Measurements from ENCODE around the gene APLN. TPM values are rescaled to one million over a fixed set of nuclear protein-coding genes. Genes with fewer than 3 reads are reported as not detected.
A peak's percentile ranks its signal among the peaks of the same experiment; 100 is the strongest.

The APLN gene
- total RNA-seq, 1 experiment from 2014 or later = not detected

DNA sequence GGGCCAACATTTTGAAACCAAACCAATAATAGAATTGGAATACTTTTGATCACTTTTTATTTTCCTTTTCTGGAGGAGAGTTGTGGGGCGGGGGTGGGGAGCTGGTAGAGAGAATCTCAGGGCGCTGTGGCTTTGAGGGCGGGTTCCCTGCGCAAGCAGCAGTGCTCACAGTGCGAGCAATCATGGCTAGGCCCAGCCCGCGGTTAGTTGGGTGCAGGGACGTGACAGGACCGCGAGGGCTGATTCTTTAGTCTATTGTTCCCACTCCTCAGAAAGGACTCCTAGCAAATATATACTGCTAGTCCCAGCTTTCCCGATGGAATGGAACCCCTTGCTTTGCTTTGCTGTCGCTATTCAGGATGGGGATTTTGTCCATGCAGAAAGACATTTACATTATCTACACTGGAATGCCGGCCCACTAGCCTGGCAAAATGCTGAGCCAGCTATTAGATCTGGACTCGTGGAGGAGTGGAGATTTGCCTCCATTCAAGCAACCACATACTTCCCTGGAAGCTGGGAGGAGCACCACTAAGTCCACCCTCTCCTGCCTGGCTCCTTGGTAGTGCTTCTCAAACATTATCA is 23.9 kb upstream of the APLN start:
- no peaks in the 10 kb centered on the region for H3K36me3 ChIP-seq (ENCODE audit: insufficient read depth, low read length)
- no peaks in the 10 kb centered on the region for H3K27me3 ChIP-seq (ENCODE audit: low read length)
- peaks cover 16% of the 10 kb centered on the region for H3K4me1 ChIP-seq (ENCODE audit: low read length)
- H3K9ac ChIP-seq (ENCODE audit: low read length) = peak overlapping the region; percentile 61
- no peak overlapping the region for H3K27ac ChIP-seq (ENCODE audit: low read length)
- H3K79me2 ChIP-seq (ENCODE audit: low read length) = no peaks in the 10 kb centered on the region
- H4K20me1 ChIP-seq (ENCODE audit: insufficient read depth, low read depth, low read length) = no peaks in the 10 kb centered on the region
- H3K9me3 ChIP-seq (ENCODE audit: low read length) = no peaks in the 10 kb centered on the region
- peak overlapping the region; percentile 58 for H3K4me3 ChIP-seq (ENCODE audit: low read length)
- no peaks in the 10 kb centered on the region for H3K9me2 ChIP-seq (replicated peaks; ENCODE audit: insufficient read depth, low read length)
- H2AFZ ChIP-seq (ENCODE audit: low read length) = peak overlapping the region; percentile 92
- peak overlapping the region; percentile 66 for H3K4me2 ChIP-seq (ENCODE audit: low read depth, low read length, poor library complexity, severe bottlenecking)
- DNase-seq = no peak

GRCh38 chrX:129667412-129667811 is 12.7 kb upstream of the APLN start:
- H3K4me2 ChIP-seq (ENCODE audit: low read depth, low read length, poor library complexity, severe bottlenecking) = no peak overlapping the region
- no peaks in the 10 kb centered on the region for H3K36me3 ChIP-seq (ENCODE audit: insufficient read depth, low read length)
- H2AFZ ChIP-seq (ENCODE audit: low read length) = no peak overlapping the region
- no peaks in the 10 kb centered on the region for H3K79me2 ChIP-seq (ENCODE audit: low read length)
- no peak overlapping the region for H3K9ac ChIP-seq (ENCODE audit: low read length)
- DNase-seq = no peak
- H3K27me3 ChIP-seq (ENCODE audit: low read length) = no peaks in the 10 kb centered on the region
- H3K9me2 ChIP-seq (replicated peaks; ENCODE audit: insufficient read depth, low read length) = no peaks in the 10 kb centered on the region
- H3K4me1 ChIP-seq (ENCODE audit: low read length) = no peaks in the 10 kb centered on the region
- H3K27ac ChIP-seq (ENCODE audit: low read length) = no peak overlapping the region
- H3K9me3 ChIP-seq (ENCODE audit: low read length) = no peaks in the 10 kb centered on the region
- no peaks in the 10 kb centered on the region for H4K20me1 ChIP-seq (ENCODE audit: insufficient read depth, low read depth, low read length)
- H3K4me3 ChIP-seq (ENCODE audit: low read length) = no peak overlapping the region

GRCh38 chrX:129665916-129666644 is 11.3 kb upstream of the APLN start:
- Histone ChIP-seq H3K9me3 (ENCODE audit: low read length) (no peaks in the 10 kb centered on the region), H4K20me1 (ENCODE audit: insufficient read depth, low read depth, low read length) (no peaks in the 10 kb centered on the region), H3K4me3 (ENCODE audit: low read length) (no peak overlapping the region), H3K9me2 (replicated peaks; ENCODE audit: insufficient read depth, low read length) (no peaks in the 10 kb centered on the region), H3K4me1 (ENCODE audit: low read length) (no peaks in the 10 kb centered on the region), H2AFZ (ENCODE audit: low read length) (no peak overlapping the region), H3K36me3 (ENCODE audit: insufficient read depth, low read length) (no peaks in the 10 kb centered on the region), H3K79me2 (ENCODE audit: low read length) (no peaks in the 10 kb centered on the region), H3K27me3 (ENCODE audit: low read length) (no peaks in the 10 kb centered on the region), H3K4me2 (ENCODE audit: low read depth, low read length, poor library complexity, severe bottlenecking) (no peak overlapping the region), H3K27ac (ENCODE audit: low read length) (no peak overlapping the region), H3K9ac (ENCODE audit: low read length) (no peak overlapping the region)
- no peak for DNase-seq

DNA sequence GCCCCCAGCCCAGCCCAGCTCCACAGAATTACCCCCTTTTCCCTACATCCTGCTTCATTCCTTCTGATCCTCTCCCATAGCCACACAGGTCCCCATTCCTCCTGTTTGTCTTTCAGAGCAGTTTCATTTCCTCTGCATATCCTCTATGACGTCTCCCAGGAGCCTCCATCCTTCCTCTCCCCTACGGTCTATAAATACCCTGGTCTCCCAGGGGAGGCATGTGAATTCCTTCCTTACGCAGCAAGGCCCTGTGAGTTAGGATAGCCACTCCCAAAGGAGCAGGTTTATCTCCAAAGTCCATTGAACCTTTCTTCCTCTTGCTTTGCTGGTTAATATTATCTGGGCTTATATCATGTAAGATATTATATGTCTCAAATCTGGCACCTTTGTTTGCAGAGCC is 8.4 kb upstream of the APLN start:
- DNase-seq = no peak
- no peaks in the 10 kb centered on the region for H4K20me1 ChIP-seq (ENCODE audit: insufficient read depth, low read depth, low read length)
- H2AFZ ChIP-seq (ENCODE audit: low read length) = no peak overlapping the region
- no peaks in the 10 kb centered on the region for H3K9me3 ChIP-seq (ENCODE audit: low read length)
- H3K79me2 ChIP-seq (ENCODE audit: low read length) = no peaks in the 10 kb centered on the region
- H3K9me2 ChIP-seq (replicated peaks; ENCODE audit: insufficient read depth, low read length) = no peaks in the 10 kb centered on the region
- H3K27ac ChIP-seq (ENCODE audit: low read length) = no peak overlapping the region
- no peak overlapping the region for H3K9ac ChIP-seq (ENCODE audit: low read length)
- H3K36me3 ChIP-seq (ENCODE audit: insufficient read depth, low read length) = no peaks in the 10 kb centered on the region
- H3K27me3 ChIP-seq (ENCODE audit: low read length) = no peaks in the 10 kb centered on the region
- H3K4me2 ChIP-seq (ENCODE audit: low read depth, low read length, poor library complexity, severe bottlenecking) = no peak overlapping the region
- no peaks in the 10 kb centered on the region for H3K4me1 ChIP-seq (ENCODE audit: low read length)
- H3K4me3 ChIP-seq (ENCODE audit: low read length) = no peak overlapping the region

GRCh38 chrX:129661369-129661768 is 6.6 kb upstream of the APLN start:
- Histone ChIP-seq H3K4me1 (ENCODE audit: low read length) (no peaks in the 10 kb centered on the region), H3K27ac (ENCODE audit: low read length) (no peak overlapping the region)
- DNase-seq = no peak

DNA sequence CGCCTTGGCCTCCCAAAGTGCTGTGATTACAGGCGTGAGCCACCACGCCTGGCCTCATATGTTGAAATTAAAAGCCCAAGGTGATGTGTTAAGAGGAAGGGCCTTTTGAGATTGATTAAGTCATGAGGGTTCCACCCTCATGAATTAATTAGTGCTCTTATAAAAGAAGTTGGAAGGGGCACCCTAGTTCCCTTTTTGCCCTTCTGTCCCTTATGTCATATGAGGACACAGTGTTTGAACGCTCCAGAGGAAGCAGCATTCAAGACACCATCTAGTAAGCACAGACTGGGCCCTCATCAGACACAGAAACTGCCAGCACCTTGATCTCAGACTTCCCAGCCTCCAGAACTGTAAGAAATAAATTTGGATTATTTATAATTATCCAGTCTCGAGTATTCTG is 5.1 kb upstream of the APLN start:
- no peak overlapping the region for H2AFZ ChIP-seq (ENCODE audit: low read length)
- H3K4me3 ChIP-seq (ENCODE audit: low read length) = no peak overlapping the region
- no peaks in the 10 kb centered on the region for H3K79me2 ChIP-seq (ENCODE audit: low read length)
- H3K9me2 ChIP-seq (replicated peaks; ENCODE audit: insufficient read depth, low read length) = no peaks in the 10 kb centered on the region
- DNase-seq = no peak
- H3K36me3 ChIP-seq (ENCODE audit: insufficient read depth, low read length) = no peaks in the 10 kb centered on the region
- H3K27ac ChIP-seq (ENCODE audit: low read length) = no peak overlapping the region
- no peak overlapping the region for H3K9ac ChIP-seq (ENCODE audit: low read length)
- H3K4me1 ChIP-seq (ENCODE audit: low read length) = peaks cover 3% of the 10 kb centered on the region; the same call in 1 of the 2 replicates
- H3K4me2 ChIP-seq (ENCODE audit: low read depth, low read length, poor library complexity, severe bottlenecking) = no peak overlapping the region
- H4K20me1 ChIP-seq (ENCODE audit: insufficient read depth, low read depth, low read length) = no peaks in the 10 kb centered on the region
- no peaks in the 10 kb centered on the region for H3K27me3 ChIP-seq (ENCODE audit: low read length)
- no peaks in the 10 kb centered on the region for H3K9me3 ChIP-seq (ENCODE audit: low read length)

More at GRCh38 chrX:129661369-129661768, 6.6 kb upstream of the APLN start:
- Histone ChIP-seq H3K79me2 (ENCODE audit: low read length) (no peaks in the 10 kb centered on the region), H4K20me1 (ENCODE audit: insufficient read depth, low read depth, low read length) (no peaks in the 10 kb centered on the region), H3K27me3 (ENCODE audit: low read length) (no peaks in the 10 kb centered on the region), H3K4me2 (ENCODE audit: low read depth, low read length, poor library complexity, severe bottlenecking) (no peak overlapping the region), H3K4me3 (ENCODE audit: low read length) (no peak overlapping the region), H3K36me3 (ENCODE audit: insufficient read depth, low read length) (no peaks in the 10 kb centered on the region), H2AFZ (ENCODE audit: low read length) (no peak overlapping the region), H3K9me2 (replicated peaks; ENCODE audit: insufficient read depth, low read length) (no peaks in the 10 kb centered on the region), H3K9ac (ENCODE audit: low read length) (no peak overlapping the region), H3K9me3 (ENCODE audit: low read length) (no peaks in the 10 kb centered on the region)

DNA sequence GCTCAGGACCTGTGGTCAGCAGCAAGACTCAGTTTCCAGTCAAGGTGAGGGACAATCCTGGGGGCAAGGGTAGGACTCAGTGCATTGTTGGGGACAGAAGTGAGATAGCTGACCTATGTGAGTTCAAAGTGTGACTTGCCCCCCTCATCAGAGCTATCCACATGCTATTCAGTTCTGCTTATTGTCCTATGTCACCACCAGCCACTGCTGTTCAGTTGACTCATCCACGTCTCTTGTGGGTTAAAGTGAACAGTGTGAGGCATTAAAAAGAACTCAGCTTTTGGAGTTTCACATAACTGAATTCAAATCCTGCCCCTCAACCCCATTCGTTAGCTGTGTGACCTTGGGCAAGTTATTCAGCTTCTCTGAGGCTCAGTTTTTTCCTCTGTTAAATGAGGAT is 4.4 kb upstream of the APLN start:
- H3K79me2 ChIP-seq (ENCODE audit: low read length) = no peaks in the 10 kb centered on the region
- H3K27ac ChIP-seq (ENCODE audit: low read length) = no peak overlapping the region
- no peaks in the 10 kb centered on the region for H3K9me3 ChIP-seq (ENCODE audit: low read length)

DNA sequence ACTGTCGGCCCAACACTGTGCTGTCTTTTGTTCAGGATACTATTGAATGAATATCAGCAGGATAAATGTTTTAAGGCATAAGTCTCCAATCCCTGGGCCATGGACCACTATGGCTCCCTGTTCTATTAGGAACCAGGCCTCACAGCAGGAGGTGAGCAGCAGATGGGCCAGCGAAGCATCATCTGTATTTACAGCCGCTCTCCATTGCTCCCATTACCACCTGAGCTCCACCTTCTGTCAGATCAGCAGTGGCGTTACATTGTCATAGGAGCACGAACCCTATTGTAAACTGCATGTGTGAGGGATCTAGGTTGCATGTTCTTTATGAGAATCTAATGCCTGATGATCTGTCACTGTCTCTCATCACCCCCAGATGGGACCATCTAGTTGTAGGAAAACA is 3.7 kb upstream of the APLN start:
- no peaks in the 10 kb centered on the region for H3K36me3 ChIP-seq (ENCODE audit: insufficient read depth, low read length)
- H4K20me1 ChIP-seq (ENCODE audit: insufficient read depth, low read depth, low read length) = no peaks in the 10 kb centered on the region
- H3K9ac ChIP-seq (ENCODE audit: low read length) = no peak overlapping the region
- H3K9me3 ChIP-seq (ENCODE audit: low read length) = no peaks in the 10 kb centered on the region
- no peak overlapping the region for H3K4me2 ChIP-seq (ENCODE audit: low read depth, low read length, poor library complexity, severe bottlenecking)
- no peaks in the 10 kb centered on the region for H3K79me2 ChIP-seq (ENCODE audit: low read length)
- no peak overlapping the region for H3K27ac ChIP-seq (ENCODE audit: low read length)
- H3K4me1 ChIP-seq (ENCODE audit: low read length) = peaks cover 11% of the 10 kb centered on the region
- no peaks in the 10 kb centered on the region for H3K27me3 ChIP-seq (ENCODE audit: low read length)
- H3K4me3 ChIP-seq (ENCODE audit: low read length) = no peak overlapping the region
- DNase-seq = no peak
- no peaks in the 10 kb centered on the region for H3K9me2 ChIP-seq (replicated peaks; ENCODE audit: insufficient read depth, low read length)
- H2AFZ ChIP-seq (ENCODE audit: low read length) = no peak overlapping the region

More for the DNA sequence above, 4.4 kb upstream of the APLN start:
- H3K27me3 ChIP-seq (ENCODE audit: low read length) = no peaks in the 10 kb centered on the region
- DNase-seq = no peak
- H3K4me1 ChIP-seq (ENCODE audit: low read length) = peaks cover 7% of the 10 kb centered on the region
- no peak overlapping the region for H3K4me3 ChIP-seq (ENCODE audit: low read length)
- H4K20me1 ChIP-seq (ENCODE audit: insufficient read depth, low read depth, low read length) = no peaks in the 10 kb centered on the region
- no peak overlapping the region for H3K9ac ChIP-seq (ENCODE audit: low read length)
- no peaks in the 10 kb centered on the region for H3K36me3 ChIP-seq (ENCODE audit: insufficient read depth, low read length)
- H3K4me2 ChIP-seq (ENCODE audit: low read depth, low read length, poor library complexity, severe bottlenecking) = no peak overlapping the region
- no peak overlapping the region for H2AFZ ChIP-seq (ENCODE audit: low read length)
- H3K9me2 ChIP-seq (replicated peaks; ENCODE audit: insufficient read depth, low read length) = no peaks in the 10 kb centered on the region
